Measurements from ENCODE around the gene MED26. TPM values are rescaled to one million over a fixed set of nuclear protein-coding genes. Genes with fewer than 3 reads are reported as not detected.

Gene MED26
- total and polyA plus RNA-seq, 10 of the 15 experiments (the other 5 are each of a cell fraction or from before 2014, with no cell fraction given): 1.1 to 21.4 (median 9.7) TPM

- H3K9me3 ChIP-seq (replicated peaks; ENCODE audit: control insufficient read depth, insufficient read depth, low read length): no peaks in the 10 kb centered on the region
- RAD21 ChIA-PET (ENCODE audit: unreplicated experiment): no interaction called here
- peaks cover 7% of the 10 kb centered on the region for H3K4me1 ChIP-seq (ENCODE audit: control insufficient read depth, insufficient read depth, low read length)
- WGBS (ENCODE audit: insufficient coverage, insufficient replicate concordance, low lambda C conversion rate, missing lambda C conversion rate): 95% methylated on average over 5 of the region's 5 CpGs
- no peak for DNase-seq (ENCODE audit: low read depth, low spot score)
- peaks cover 8 to 56% of the 10 kb centered on the region in 2 experiments for H3K36me3 ChIP-seq (ENCODE audit: control insufficient read depth in 2 of 2, insufficient read depth in 2 of 2, low read length in 1 of 2)
- intact Hi-C loops (cut with micrococcal nuclease; ENCODE audit: unreplicated experiment): no loop called here
- FAIRE-seq: no peak
- SMC1A ChIA-PET (ENCODE audit: uncharacterized antibody, unreplicated experiment): interaction anchor here (1.1 to 1.4 kb wide), 3 partner anchors 18 to 37 kb away, joined by 3 to 5 read pairs (median 4); no protein-coding TSS in a partner anchor
- no peak overlapping the region for H3K4me2 ChIP-seq (ENCODE audit: control insufficient read depth, insufficient read depth)
- no peak overlapping the region for H2AFZ ChIP-seq (ENCODE audit: control insufficient read depth, low read depth, low read length)
- POLR2A ChIA-PET: interaction anchor here (1.2 kb wide), 1 partner anchor 18 kb away, joined by 3 read pairs; no protein-coding TSS in a partner anchor
- ATAC-seq: no peak
- H3K9ac ChIP-seq (ENCODE audit: control insufficient read depth, insufficient read depth, low read length): no peak overlapping the region
- TF ChIP-seq ZNF592 (IDR thresholded peaks at IDR 0.05): no peak
- no peak for TF ChIP-seq POLR2A (IDR thresholded peaks at IDR 0.05; ENCODE audit: low read depth, low read length)
- TF ChIP-seq MEF2A (IDR thresholded peaks at IDR 0.05; ENCODE audit: insufficient read depth, low read depth, low read length): no peak
- H4K20me1 ChIP-seq (ENCODE audit: control insufficient read depth, insufficient read depth): no peaks in the 10 kb centered on the region
- CTCF ChIA-PET: interaction anchor here (1.1 kb wide), 1 partner anchor 24 kb away, joined by 4 read pairs; no protein-coding TSS in a partner anchor
- no peak overlapping the region for H3K4me3 ChIP-seq
- no peaks in the 10 kb centered on the region for H3K27me3 ChIP-seq (replicated peaks in 1 of 2; ENCODE audit: control insufficient read depth in 2 of 2, insufficient read depth in 2 of 2, low read length in 1 of 2)
- BruUV-seq (replicated peaks): no TSS peak
- in situ Hi-C loops (cut with MboI): no loop called here
- peaks cover 24% of the 10 kb centered on the region for H3K79me2 ChIP-seq (ENCODE audit: control insufficient read depth, insufficient read depth, low read length)
- H3K27ac ChIP-seq (ENCODE audit: control insufficient read depth, insufficient read depth): no peak overlapping the region
These were observed 61.3 kb downstream of the MED26 start for GRCh38 chr19:16566702-16567101.

All from GM12878 (cell line).